GM12875 (cell line): ENCODE results near the gene TUT7.

ENCODE experiments used
- H3K4me3 ChIP-seq: one replicate; pipeline ENCODE4 v1.5.1; 2011; ENCODE audit warnings: low read depth, low read length, control low read depth
- TF ChIP-seq, protein P1 (sequence below): IDR thresholded peaks from 2 replicates; pipeline ENCODE4 v1.5.1; 2011; ENCODE audit warnings: low read depth, mild to moderate bottlenecking, control low read depth, inconsistent platforms, low read length, moderate library complexity, borderline replicate concordance; ENCODE audit not compliant: insufficient read depth

Gene TUT7

DNA sequence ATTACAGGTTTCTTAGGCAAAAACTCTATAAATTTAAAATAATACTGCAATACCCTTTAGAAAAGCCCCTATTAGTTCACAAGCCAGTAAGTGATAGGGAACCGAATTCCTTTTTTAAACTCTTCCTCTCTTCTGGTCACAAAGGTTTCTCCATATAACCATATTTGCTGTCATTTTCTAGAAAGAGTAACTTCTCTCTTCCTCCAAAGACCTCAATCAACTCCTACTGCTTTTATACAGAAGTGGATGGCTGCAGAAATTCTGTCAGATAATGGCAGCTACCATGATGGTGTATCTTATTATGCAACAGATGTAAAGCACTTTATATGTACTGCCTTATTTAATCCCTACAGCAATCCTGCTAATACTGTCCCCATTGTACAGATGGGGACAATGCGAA is 6.2 kb downstream of the TUT7 start:
- TF ChIP-seq, protein P1, sequence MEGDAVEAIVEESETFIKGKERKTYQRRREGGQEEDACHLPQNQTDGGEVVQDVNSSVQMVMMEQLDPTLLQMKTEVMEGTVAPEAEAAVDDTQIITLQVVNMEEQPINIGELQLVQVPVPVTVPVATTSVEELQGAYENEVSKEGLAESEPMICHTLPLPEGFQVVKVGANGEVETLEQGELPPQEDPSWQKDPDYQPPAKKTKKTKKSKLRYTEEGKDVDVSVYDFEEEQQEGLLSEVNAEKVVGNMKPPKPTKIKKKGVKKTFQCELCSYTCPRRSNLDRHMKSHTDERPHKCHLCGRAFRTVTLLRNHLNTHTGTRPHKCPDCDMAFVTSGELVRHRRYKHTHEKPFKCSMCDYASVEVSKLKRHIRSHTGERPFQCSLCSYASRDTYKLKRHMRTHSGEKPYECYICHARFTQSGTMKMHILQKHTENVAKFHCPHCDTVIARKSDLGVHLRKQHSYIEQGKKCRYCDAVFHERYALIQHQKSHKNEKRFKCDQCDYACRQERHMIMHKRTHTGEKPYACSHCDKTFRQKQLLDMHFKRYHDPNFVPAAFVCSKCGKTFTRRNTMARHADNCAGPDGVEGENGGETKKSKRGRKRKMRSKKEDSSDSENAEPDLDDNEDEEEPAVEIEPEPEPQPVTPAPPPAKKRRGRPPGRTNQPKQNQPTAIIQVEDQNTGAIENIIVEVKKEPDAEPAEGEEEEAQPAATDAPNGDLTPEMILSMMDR, result no peak

DNA sequence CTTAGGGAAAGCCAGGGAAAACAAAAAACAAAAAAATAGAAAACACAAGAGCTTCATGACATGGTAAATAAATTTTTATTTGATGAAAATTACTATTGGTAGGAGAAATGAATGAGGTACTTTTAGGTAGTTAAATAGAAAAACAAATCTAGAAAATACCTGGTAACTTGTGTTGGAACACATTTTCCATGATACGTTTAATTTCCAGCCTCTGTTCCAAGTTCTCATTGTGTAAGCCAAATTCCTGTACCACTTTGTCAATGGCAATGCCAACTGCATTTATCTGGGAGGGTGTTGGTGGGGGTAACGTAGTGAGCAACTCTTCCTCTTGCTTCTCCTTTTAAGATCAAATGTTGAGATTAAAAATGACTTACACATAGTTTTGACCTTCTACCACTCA is 9.4 kb downstream of the TUT7 start:
- no peak overlapping the region for H3K4me3 ChIP-seq
- TF ChIP-seq, protein P1, result no peak

More for the DNA sequence above, 6.2 kb downstream of the TUT7 start:
- no peak overlapping the region for H3K4me3 ChIP-seq

DNA sequence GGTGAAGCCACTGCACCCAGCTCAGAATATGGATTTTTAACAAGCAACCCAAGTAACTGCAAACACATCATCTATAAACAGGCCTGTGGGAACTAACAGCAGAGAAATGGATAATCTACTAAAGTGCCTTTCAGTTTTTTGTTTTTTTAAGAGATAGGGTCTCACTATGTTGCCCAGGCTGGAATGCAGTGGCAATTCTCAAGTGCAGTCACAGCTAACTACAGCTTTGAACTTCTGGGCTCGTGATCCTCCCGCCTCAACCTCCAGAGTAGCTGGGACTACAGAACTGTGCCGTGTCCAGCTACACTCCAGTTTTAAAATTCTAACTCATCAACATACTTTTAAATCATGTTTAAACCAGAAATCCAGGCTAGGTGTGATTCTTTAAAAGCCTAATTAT is 11.9 kb downstream of the TUT7 start:
- no peak overlapping the region for H3K4me3 ChIP-seq
- TF ChIP-seq, protein P1, result no peak

DNA sequence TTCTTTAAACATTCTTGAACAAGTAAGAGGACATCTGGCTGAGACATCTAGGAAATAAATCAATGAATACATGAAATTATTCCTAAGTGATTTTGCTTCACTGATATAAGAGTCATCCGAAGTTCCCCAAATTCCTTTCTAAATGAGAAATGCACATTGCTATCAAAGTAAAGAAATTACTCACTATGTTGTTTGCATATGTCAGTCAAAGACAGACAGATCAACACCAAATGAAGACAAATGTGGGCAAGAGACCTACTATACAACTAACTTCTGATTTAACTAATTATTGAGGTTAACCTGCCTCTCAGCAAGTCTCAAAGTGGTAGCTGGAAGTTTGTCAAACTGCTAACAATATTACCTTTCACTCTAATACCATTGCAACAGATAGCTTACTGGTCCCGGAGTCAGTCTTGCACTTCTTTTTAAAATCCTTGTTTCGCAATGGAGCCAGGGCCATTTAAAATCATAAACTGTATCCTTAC is 13.2 kb downstream of the TUT7 start:
- TF ChIP-seq, protein P1, result no peak
- no peak overlapping the region for H3K4me3 ChIP-seq

DNA sequence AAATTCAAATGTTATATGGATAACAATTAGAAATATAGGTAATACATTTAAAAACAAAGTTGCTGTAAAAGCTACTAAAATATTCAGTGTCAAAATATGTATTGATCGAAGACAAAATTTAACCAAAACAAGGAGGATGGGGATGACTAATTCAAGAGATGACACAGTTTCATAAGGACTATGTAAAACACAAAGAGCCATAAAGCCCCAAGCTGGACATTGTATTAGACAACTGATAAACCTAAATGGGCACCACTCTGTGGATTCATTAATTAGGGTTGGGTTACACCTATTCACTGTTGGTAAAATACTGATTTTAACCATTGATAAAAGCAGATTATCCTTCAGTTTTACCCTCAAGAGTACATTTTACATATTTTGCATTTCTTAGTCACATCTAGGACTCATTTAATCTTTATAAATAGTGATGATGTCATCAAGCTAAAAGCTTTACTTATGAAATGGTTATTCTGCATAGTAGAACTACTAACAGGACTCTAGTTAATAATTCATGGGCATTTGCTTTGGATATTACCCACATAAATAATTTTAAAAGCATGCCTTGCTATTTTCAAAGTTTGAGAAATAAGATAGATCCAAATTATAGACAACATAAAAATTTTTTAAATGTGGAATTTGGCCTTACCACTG is 13.7 kb downstream of the TUT7 start:
- TF ChIP-seq, protein P1, result no peak
- H3K4me3 ChIP-seq, result no peak overlapping the region

DNA sequence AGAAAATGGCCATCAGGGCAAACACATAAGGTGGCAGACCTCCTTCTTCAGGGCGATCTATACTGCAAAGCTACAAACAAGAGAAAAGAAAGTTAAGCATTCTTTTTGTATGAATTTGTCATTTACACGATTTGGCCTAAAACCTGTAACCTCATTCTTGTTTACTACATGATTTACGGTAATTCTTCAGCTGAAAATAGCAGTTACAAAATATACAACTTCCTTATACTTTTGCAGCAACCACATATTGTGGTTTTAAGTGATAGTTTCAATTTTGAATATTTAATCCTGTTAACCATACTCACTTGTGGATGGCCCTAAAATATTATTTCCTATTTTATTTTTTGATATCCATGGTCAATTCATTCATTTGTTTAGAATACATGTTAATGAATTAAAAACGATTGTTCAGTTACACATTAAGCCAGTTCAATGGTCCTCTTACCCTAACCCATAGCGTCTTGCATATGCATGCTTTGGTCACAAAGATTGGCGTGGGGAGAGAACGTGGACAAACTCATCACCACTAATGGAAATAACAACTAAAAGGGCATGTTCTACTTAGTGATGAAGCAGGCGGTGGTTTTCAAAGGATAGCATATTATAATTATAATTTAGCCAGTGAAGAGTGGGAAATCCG is 16.6 kb downstream of the TUT7 start:
- TF ChIP-seq, protein P1, result no peak
- no peak overlapping the region for H3K4me3 ChIP-seq

DNA sequence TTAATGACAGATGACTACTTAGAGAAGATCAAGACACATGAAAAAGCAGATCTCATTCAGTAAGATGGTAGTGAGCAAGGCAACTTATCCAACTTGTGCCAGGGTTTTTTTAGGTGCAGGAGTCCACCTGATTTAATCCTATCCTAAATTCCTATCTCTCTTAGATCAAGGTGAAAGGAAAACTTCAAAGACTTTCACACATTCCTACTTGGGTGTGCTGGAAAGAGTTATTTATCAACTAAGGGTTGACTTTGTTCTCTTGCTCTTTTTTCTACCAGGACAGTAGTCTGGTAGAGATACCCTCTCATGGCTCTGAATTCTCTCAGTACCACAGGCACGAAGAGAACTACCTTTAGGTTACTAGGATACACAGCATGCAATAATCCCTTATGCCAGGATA is 18.2 kb downstream of the TUT7 start:
- TF ChIP-seq, protein P1, result no peak
- no peak overlapping the region for H3K4me3 ChIP-seq
